Smooth muscle cell (in vitro differentiated cells): Measurements from ENCODE around the gene ZBTB8B. TPM values are rescaled to one million over a fixed set of nuclear protein-coding genes. Genes with fewer than 3 reads are reported as not detected.
A peak's percentile ranks its signal among the peaks of the same experiment; 100 is the strongest.
"Not testable (repeated sequence)": the region's sequence is repeated elsewhere in the genome, so short reads cannot be mapped to it uniquely, and the experiment has no call there.

Experiments used
- DNase-seq: peaks from one replicate; lab custom pipeline; 2025; ENCODE audit not compliant: unreplicated experiment; lab: John Stamatoyannopoulos, UW
- H2AFZ ChIP-seq: fragments of 200-600 bp; sonication (generic); 2 replicates; pipeline ENCODE4 v1.6.0; 2016; ENCODE audit warnings: antibody characterized with exemption, low read depth, mild to moderate bottlenecking
- H3F3A ChIP-seq: fragments of 200-600 bp; sonication (generic); 2 replicates; pipeline ENCODE4 v1.6.0; 2017; ENCODE audit warnings: antibody characterized with exemption, low read depth
- H3K27ac ChIP-seq: fragments of 200-600 bp; sonication (generic); 2 replicates; pipeline ENCODE4 v1.5.1; 2016; ENCODE audit warnings: low read depth, mild to moderate bottlenecking
- H3K27me3 ChIP-seq: fragments of 200-600 bp; sonication (generic); 2 replicates; pipeline ENCODE4 v1.6.1; 2016; ENCODE audit warnings: low read depth, mild to moderate bottlenecking
- H3K36me3 ChIP-seq: fragments of 200-600 bp; sonication (generic); 2 replicates; pipeline ENCODE4 v1.5.1; 2016; ENCODE audit warnings: low read depth
- H3K4me1 ChIP-seq: fragments of 200-600 bp; sonication (generic); 2 replicates; pipeline ENCODE4 v1.5.1; 2016; ENCODE audit warnings: low read depth
- H3K4me2 ChIP-seq: fragments of 200-600 bp; sonication (generic); 2 replicates; pipeline ENCODE4 v1.6.0; 2016; ENCODE audit warnings: mild to moderate bottlenecking
- H3K4me3 ChIP-seq: fragments of 200-600 bp; sonication (generic); 2 replicates; pipeline ENCODE4 v1.5.1; 2016; ENCODE audit warnings: mild to moderate bottlenecking
- H3K79me2 ChIP-seq: fragments of 200-600 bp; sonication (generic); 2 replicates; pipeline ENCODE4 v1.6.0; 2016; ENCODE audit warnings: low read depth, mild to moderate bottlenecking
- H3K9ac ChIP-seq: fragments of 200-600 bp; sonication (generic); 2 replicates; pipeline ENCODE4 v1.6.0; 2016; ENCODE audit warnings: low read depth
- H3K9me3 ChIP-seq: fragments of 200-600 bp; sonication (generic); replicated peaks from 2 replicates; pipeline ENCODE4 v1.5.1; 2016; ENCODE audit warnings: low read depth
- H4K20me1 ChIP-seq: fragments of 200-600 bp; sonication (generic); 2 replicates; pipeline ENCODE4 v1.6.0; 2016; ENCODE audit warnings: low read depth
- WGBS: methylation state at CpG from one replicate; pipeline ENCODE4 v1.1.7; 2016; ENCODE audit warnings: low lambda C conversion rate; 5-methylcytosine and 5-hydroxymethylcytosine counted together
- polyA plus RNA-seq: library from polyadenylated mRNA; unstranded; fragments of >200 nt; fragmentation: Nextera tagmentation; extraction: Ambion mirVana; gene quantifications from 2 replicates; pipeline ENCODE4 v1.2.1, GENCODE V29; 2016
- total RNA-seq: library from RNA; depleted of rRNA; stranded (reverse); fragments of >200 nt; gene quantifications from 2 replicates; pipeline ENCODE4 v1.2.3, GENCODE V29; 2014
- TF ChIP-seq, protein P1 (sequence below): fragments of 200-600 bp; sonication (generic); IDR thresholded peaks from 2 replicates; pipeline ENCODE4 v1.5.1; 2017; ENCODE audit warnings: borderline replicate concordance, mild to moderate bottlenecking, antibody characterized with exemption; ENCODE audit not compliant: insufficient read depth, poor library complexity, severe bottlenecking

The ZBTB8B gene
- total and polyA plus RNA-seq, 2 experiments from 2014 or later, result 0.13 TPM; not detected in 1

DNA sequence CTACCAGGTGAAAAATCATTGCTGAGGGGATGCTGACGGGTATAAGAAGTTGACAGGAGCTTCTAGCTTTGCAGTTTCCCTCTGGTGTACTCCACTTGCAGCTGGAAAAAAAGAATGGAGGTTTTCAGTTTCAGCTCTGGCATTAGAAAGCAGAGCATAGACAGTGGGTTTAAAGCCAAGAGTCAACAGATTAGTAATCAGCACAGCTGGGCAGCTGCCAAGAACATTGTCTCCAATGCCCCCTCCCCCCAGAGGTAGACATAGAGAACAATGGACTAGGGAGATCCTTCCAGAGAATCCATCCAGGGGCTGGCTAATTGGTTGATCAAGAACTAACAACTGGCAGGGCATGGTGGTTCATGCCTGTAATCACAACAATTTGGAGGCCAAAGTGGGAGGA lies 10.1 kb upstream of the ZBTB8B start:
- WGBS, result 68% methylated on average over 1 of the region's 1 CpG
- H3F3A ChIP-seq, result no peaks in the 10 kb centered on the region
- H3K27ac ChIP-seq, result no peak overlapping the region
- no peak overlapping the region for H3K4me2 ChIP-seq
- no peaks in the 10 kb centered on the region for H3K27me3 ChIP-seq
- no peaks in the 10 kb centered on the region for H3K36me3 ChIP-seq
- H3K4me3 ChIP-seq, result no peak overlapping the region
- no peaks in the 10 kb centered on the region for H4K20me1 ChIP-seq
- no peak for DNase-seq
- TF ChIP-seq, protein P1, sequence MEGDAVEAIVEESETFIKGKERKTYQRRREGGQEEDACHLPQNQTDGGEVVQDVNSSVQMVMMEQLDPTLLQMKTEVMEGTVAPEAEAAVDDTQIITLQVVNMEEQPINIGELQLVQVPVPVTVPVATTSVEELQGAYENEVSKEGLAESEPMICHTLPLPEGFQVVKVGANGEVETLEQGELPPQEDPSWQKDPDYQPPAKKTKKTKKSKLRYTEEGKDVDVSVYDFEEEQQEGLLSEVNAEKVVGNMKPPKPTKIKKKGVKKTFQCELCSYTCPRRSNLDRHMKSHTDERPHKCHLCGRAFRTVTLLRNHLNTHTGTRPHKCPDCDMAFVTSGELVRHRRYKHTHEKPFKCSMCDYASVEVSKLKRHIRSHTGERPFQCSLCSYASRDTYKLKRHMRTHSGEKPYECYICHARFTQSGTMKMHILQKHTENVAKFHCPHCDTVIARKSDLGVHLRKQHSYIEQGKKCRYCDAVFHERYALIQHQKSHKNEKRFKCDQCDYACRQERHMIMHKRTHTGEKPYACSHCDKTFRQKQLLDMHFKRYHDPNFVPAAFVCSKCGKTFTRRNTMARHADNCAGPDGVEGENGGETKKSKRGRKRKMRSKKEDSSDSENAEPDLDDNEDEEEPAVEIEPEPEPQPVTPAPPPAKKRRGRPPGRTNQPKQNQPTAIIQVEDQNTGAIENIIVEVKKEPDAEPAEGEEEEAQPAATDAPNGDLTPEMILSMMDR, result no peak
- H3K9ac ChIP-seq, result no peak overlapping the region
- no peak overlapping the region for H2AFZ ChIP-seq
- no peaks in the 10 kb centered on the region for H3K9me3 ChIP-seq
- H3K79me2 ChIP-seq, result no peaks in the 10 kb centered on the region
- H3K4me1 ChIP-seq, result peaks cover 6% of the 10 kb centered on the region

DNA sequence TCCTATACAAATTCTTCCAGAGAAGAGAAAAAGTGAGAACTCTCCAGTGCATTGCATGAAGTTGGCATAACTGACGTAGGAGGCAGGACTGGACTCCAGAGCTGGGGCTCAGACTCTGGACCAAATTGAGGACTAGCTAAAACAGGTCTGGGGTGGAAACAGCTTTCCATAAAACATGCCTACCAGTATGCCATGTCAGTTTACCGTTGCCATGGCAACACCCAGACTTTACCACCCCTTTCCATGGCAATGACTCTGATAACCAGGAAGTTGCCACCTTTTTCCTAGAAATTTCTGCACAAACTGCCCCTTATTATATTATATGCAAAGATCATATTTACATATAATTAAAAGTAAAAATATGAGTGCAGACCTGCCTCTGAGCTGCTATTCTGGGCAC lies 8.9 kb upstream of the ZBTB8B start:
- TF ChIP-seq, protein P1, result no peak
- no peak for DNase-seq
- 95% methylated on average over 2 of the region's 2 CpGs for WGBS
- Histone ChIP-seq H3K36me3 (no peaks in the 10 kb centered on the region), H3F3A (no peaks in the 10 kb centered on the region), H2AFZ (no peak overlapping the region), H3K9me3 (no peaks in the 10 kb centered on the region), H3K27me3 (no peaks in the 10 kb centered on the region), H3K4me1 (peaks cover 6% of the 10 kb centered on the region), H3K4me2 (no peak overlapping the region), H4K20me1 (no peaks in the 10 kb centered on the region), H3K4me3 (no peak overlapping the region), H3K79me2 (no peaks in the 10 kb centered on the region), H3K9ac (no peak overlapping the region), H3K27ac (no peak overlapping the region)

GRCh38 chr1:32458798-32459197 lies 6.1 kb upstream of the ZBTB8B start:
- H3F3A ChIP-seq, H3K27ac ChIP-seq, H3K27me3 ChIP-seq, H3K79me2 ChIP-seq, H3K4me3 ChIP-seq, DNase-seq, H3K4me1 ChIP-seq, H3K36me3 ChIP-seq, H3K9ac ChIP-seq, H4K20me1 ChIP-seq, H3K4me2 ChIP-seq, H3K9me3 ChIP-seq, H2AFZ ChIP-seq: not testable (repeated sequence)
- 90% methylated on average over 5 of the region's 5 CpGs for WGBS

- not testable (repeated sequence) for H3K36me3 ChIP-seq, H3K9ac ChIP-seq, H4K20me1 ChIP-seq, H3K4me1 ChIP-seq, H3K79me2 ChIP-seq, H3K27ac ChIP-seq, H3K9me3 ChIP-seq, H3K4me3 ChIP-seq, DNase-seq, H2AFZ ChIP-seq, H3K4me2 ChIP-seq, H3F3A ChIP-seq
- peaks cover 16% of the 10 kb centered on the region for H3K27me3 ChIP-seq
- WGBS, result 84% methylated on average over 2 of the region's 2 CpGs
Measured at GRCh38 chr1:32462977-32463376, 1.9 kb upstream of the ZBTB8B start.

GRCh38 chr1:32464191-32464715 lies 619 bp upstream of the ZBTB8B start:
- H3K4me2 ChIP-seq, result peak overlapping the region; percentile 84
- H3K9ac ChIP-seq, result no peak overlapping the region
- peaks cover 5% of the 10 kb centered on the region for H3K4me1 ChIP-seq
- no peaks in the 10 kb centered on the region for H3K79me2 ChIP-seq
- no peaks in the 10 kb centered on the region for H3K36me3 ChIP-seq
- no peaks in the 10 kb centered on the region for H3F3A ChIP-seq
- peak overlapping the region; percentile 98 for H2AFZ ChIP-seq
- no peak overlapping the region for H3K27ac ChIP-seq
- DNase-seq, result no peak
- peak overlapping the region; percentile 51 for H3K4me3 ChIP-seq
- H3K9me3 ChIP-seq, result no peaks in the 10 kb centered on the region
- H3K27me3 ChIP-seq, result peaks cover 16% of the 10 kb centered on the region
- WGBS, result 5% methylated on average over 19 of the region's 19 CpGs
- TF ChIP-seq, protein P1, result no peak
- no peaks in the 10 kb centered on the region for H4K20me1 ChIP-seq
